NK-92 (cell line): ENCODE measurements around the gene TNS2.

Source experiments
- DNase-seq: peaks from one replicate; lab custom pipeline; 2025; ENCODE audit not compliant: unreplicated experiment; lab: John Stamatoyannopoulos, UW

The TNS2 gene

GRCh38 chr12:53068811-53069585 lies 19.1 kb downstream of the TNS2 start:
- no peak for DNase-seq

GRCh38 chr12:53069621-53070410 lies 20.0 kb downstream of the TNS2 start:
- DNase-seq: no peak

GRCh38 chr12:53070877-53071492 lies 21.1 kb downstream of the TNS2 start:
- no peak for DNase-seq

DNA sequence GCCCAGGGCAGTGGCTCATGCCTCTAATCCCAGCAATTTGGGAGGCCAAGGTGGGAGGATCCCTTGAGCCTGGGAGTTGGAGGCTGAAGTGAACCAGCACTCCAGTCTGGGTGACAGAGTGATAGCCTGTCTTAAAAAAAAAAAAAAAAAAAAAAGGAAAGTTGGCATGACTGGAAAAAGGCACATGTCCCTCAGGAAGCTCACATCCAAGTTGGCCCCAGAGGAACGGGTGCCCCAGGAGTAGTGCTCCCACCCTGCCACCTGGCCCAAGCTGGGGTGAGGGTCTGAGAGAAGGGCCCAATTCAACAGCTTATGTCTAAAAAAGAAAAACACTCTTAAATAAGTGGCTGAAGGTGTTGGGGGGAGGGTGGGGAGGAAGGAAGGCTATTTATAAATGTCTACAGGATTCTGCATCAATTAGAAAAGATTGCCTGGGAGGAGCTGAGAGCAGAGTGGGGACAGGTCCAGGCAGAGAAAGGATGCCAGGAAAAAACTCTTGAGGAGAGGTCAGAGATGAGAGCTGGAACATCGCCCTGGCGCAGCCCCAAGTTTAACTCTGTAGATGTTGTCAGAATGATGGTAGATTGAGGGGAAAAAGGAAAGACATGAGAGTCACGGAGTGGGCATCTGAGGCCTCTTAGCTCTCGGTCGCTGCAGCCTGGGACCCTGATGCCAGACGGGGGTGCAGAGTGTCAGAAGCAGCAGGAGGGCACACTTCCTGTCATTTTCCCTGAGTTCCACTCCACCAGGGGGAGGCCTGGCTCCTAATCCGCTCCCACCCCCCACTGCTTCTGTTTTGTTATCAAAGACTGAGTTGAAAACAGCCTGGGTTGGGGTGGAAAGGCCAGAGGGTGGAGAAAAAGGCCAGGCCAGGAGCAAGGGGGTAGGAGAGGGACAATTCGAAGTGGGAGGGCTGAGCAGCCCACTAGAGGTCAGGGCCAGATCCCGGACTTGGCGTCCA lies 22.0 kb downstream of the TNS2 start:
- DNase-seq: no peak

DNA sequence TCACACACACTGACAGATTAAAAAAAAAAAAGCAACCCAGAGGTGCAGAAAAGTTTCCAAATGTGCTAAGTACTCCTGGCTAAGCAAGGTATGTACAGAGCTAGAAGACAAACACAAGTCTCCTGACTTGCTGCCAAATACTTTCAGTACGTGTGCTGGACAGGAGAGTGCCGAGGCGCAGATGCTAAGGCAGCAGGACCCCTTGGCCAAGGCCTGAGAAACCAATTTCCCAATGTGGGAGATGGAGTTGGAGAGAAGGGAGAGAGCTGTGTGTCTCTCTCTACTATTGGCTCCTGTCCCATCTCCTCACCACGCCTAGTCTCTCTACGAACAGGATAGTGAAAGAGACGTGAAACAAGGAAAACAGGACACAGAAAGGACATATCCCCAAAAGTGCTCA lies 24.0 kb downstream of the TNS2 start:
- no peak for DNase-seq

DNA sequence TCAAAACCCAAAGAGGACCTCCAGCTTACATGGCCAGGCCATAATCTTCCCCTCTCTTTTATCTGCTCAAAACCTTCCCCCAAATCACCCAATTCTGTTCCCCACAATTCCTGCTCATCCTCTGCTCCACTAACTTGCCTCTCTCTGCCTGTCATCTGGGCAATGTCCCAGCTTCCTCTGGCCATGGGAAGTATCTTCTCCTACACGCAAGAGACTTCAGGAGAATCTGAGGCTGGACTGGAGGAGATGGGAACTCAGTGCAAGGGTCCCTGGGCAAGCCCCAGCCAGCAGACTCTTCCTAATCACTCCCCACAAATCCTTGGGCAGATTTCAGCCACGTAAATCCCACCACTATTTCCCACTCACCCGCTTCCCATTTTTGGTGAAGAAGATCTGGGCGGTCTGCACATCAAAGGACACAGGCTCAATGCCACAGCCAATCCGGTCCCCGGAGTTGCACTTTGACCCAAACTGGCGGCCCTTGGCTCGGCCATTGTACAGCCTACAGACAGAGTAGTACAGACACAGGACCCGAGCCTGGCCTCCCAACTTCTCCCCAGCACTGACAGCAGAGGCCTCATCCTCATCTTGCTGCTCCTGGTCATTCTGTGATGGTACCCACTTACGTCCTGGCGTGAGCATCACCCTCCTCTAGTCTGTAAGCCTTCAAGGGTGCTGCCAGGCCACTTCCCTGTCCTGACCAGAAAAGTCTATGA lies 24.6 kb downstream of the TNS2 start:
- no peak for DNase-seq

DNA sequence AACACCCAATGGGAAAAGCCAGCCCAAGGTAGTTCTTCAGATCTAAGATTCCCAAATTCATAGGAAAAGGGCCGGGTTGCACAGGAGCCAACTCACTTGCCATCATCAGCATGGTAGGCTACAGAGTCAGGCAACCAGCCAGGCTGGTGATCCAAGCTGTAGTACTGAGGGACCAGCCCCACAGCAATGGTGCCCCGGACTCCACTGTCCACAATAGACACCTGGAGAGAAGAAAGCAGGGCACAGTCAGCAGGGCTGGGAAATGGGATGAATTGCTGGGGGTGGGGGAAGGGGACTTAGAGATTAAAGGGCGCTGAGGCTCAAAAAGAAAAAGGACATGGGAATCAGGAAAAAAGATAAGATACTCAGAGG lies 25.1 kb downstream of the TNS2 start:
- no peak for DNase-seq

DNA sequence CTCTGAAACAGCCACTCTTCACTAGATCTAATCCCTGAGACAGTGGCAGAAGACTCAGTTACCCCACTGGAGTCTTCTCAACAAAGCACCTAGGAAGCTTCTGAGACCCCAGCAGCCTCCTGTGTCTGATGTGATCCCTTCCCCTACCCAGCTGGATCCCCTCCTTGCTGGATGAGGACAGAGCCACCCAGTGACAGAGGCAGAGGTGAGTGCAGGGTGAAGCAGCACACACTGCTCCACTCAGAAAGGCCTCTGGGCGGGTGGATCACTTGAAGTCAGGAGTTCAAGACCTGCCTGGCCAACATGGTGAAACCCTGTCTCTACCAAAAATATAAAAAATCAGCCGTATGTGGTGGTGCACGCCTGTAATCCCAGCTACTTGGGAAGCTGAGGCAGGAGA lies 26.6 kb downstream of the TNS2 start:
- no peak for DNase-seq

- no peak for DNase-seq
Observed at GRCh38 chr12:53077030-53077429, 27.2 kb downstream of the TNS2 start.

DNA sequence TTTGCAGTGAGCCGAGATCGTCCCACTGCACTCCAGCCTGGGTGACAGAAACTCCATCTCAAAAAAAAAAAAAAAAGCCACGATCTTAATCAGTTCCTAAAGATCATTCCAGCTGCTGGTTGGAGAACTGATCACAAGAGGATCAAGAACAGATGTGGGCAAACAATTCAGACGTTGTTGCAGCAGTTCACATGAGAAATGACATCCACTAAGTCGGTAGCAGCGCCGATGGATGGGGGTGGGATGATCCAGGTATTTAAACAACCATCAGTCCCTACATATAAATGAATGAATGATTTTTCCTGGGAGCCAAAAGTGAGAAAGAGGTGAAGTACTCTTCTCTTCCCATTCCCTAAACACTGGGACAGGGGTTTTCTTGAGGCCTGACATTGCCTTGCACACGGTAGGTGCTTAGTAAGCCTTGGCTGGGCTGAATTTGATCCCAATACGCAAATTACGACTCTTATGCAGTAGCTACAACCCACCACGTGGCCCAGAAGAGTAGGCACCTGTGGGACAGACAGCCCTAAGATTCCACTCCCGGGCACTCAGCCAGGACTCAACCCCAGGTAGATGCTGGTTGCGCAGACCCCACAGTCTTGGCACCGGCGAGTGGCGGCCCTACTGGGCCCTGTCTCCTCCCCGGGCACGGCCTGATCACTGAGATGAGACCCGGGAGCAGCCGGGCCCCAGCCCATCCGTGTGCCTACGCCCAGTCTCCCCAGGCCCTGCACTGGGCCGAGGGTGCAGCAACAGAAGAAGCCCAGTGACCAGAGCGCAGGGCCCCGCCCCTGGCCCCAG lies 28.8 kb downstream of the TNS2 start:
- DNase-seq: no peak

DNA sequence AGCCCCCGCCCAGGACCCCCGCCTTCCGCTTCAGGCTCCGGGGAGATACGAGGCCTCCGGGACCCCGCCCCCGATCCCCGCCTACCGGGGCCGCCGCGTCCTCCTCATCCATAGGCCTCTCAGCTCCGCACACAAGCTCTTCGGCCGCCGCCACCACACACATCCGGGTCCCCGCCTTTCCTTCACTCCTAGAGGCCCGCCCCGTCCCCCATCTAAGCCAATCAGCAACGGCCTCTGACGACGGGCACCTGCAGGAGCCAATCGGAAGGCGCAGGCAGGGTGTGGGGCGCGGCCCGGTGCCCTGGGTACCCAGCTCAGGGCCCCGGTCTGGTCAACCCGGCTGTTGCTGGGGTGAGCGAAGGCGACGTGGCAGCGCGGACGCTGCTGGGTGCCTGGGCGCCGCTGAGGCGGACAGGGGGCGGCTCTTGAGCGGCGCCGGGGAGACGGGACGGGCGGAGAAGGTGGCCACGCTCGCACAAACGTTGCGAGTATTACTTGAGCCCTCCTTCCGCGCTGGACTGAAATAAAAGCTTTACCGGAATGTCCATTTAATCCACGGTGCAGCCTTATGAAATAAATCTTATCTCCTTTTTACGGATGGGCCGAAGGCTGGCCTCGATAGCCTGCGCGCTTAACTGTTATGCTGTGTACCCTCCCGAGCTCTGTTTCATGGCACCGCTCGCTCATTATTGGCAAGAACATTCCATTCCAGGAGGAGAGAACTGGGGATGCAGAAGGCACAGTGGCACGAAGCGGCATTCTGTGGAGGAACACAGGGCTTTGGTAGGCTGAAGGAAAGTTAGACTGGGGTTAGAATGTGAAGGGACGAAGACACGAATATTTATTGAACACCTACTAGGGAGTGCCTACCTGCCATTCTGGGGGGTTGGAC lies 29.6 kb downstream of the TNS2 start, which contains the start of gene SPRYD3:
Gene SPRYD3 (minus strand): TSS at position 165 of the 892 bp plus-strand sequence. CDS start 57 bp downstream, at position 108.
- peak; percentile 74 for DNase-seq

DNA sequence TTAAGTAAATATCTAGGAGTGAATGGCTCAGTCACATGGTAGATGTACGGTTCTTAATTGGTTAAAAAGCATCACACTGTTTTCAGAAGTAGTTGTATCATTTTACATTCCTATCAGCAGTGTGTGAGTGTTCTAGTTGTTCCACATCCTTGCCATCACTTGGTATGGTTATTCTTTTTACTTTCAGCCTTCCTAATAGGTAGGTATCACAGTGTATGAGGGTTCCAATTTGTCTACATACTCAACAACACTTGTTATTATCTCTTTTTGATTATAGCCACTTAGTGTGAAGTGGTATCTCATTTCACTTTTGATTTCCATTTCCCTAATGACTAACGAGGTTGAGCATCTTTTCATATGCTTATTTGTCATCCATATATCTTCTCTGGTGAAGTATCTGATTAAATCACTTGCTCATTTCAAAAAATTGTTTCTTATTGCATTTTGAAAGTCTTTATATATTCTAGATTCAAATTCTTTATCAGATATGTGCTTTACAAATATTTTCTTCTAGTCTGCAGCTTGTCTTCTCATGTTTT lies 32.8 kb downstream of the TNS2 start:
- no peak for DNase-seq

GRCh38 chr12:53086361-53086760 lies 36.5 kb downstream of the TNS2 start:
- DNase-seq: no peak

DNA sequence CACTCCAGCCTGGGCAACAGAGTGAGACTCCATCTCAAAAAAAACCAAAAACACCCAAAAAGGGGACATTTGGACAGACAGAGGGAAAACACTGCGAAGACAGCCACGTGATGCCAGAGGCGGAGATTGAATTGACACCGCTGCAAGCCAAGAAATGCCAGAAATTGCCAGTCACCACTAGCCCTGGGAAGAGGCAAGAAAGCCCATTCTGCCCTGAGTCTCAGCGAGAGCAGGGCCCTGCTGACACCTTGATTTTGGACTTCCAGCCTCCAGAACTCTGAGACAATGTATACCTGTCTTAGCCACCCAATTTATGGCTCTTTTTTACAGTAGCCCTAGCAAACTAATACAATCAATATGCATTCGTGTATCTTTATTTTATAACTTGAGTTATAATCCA lies 40.2 kb downstream of the TNS2 start:
- DNase-seq: no peak

DNA sequence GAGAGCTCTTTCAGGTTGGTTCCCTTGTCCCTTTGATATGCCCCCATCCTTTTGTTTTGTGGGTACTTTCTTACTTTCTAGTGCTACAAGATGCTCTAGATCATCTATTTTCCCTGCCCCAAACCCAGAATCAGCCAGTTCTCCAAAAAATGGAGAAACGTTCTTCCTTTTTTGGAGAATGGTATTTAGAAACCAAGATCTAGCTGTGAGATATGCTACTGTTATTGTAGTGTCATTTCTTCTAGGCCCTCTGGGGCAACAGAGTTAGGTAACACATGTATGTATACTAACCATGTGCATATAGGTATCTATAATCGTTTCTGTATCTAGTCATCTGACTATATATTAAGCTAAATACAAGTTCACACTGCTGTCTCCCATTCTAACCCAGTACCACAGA lies 40.7 kb downstream of the TNS2 start:
- no peak for DNase-seq

DNA sequence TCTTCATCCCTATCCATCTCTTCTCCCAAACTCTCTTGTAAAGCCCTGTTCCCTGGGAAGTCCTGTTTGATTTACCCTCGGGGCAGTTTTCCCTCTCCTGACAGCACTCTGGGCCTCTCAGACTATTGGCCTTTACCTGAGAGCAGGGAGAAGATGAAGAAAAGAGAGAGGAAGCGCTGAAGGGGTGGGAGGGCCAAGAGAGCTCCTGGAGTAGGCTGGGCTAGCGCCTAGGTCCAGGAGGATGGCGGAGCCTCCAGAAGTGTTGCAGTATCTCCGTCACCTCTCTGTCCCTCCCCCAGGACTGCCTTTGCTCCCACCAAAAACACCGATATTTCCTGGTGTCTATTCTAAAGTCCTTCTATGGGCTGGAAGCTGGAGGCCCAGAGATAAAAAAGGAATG lies 41.9 kb downstream of the TNS2 start:
- DNase-seq: no peak

- no peak for DNase-seq
Observed at GRCh38 chr12:53093777-53094393, 44.0 kb downstream of the TNS2 start.

- DNase-seq: no peak
Observed at GRCh38 chr12:53094394-53094787, 44.5 kb downstream of the TNS2 start.
